T-helper 2 cell treated with Interferon-gamma antibody and Interleukin-4, amounts not matched to agents 5 μg/mL and 100 μg/mL, for 36 hours (primary cell): Measurements from ENCODE around the gene MYD88.

Experiments used
- DNase-seq: peaks from one replicate; pipeline ENCODE4 v3.0.0; 2021; ENCODE audit warnings: low spot score
- H3K27ac Mint-ChIP-seq: one replicate; pipeline ENCODE4 v1.8.0; 2021; ENCODE audit warnings: mild to moderate bottlenecking, mixed read lengths
- H3K27me3 Mint-ChIP-seq: one replicate; pipeline ENCODE4 v1.8.0; 2021; ENCODE audit warnings: low read depth, mixed read lengths
- H3K36me3 Mint-ChIP-seq: one replicate; pipeline ENCODE4 v1.8.0; 2021; ENCODE audit warnings: low read depth, mixed read lengths
- H3K4me1 Mint-ChIP-seq: one replicate; pipeline ENCODE4 v1.8.0; 2021; ENCODE audit warnings: low read depth, mixed read lengths
- H3K4me3 Mint-ChIP-seq: one replicate; pipeline ENCODE4 v1.8.0; 2022; ENCODE audit warnings: mild to moderate bottlenecking, moderate library complexity, mixed read lengths
- H3K9me3 Mint-ChIP-seq: one replicate; pipeline ENCODE4 v1.8.0; 2021; ENCODE audit warnings: mixed read lengths

The MYD88 gene

GRCh38 chr3:38117748-38118420 is 20.6 kb upstream of the MYD88 start:
- H3K4me1 Mint-ChIP-seq, result peaks cover 5% of the 10 kb centered on the region
- DNase-seq, result peak; percentile 63
- H3K36me3 Mint-ChIP-seq, result peaks cover 13% of the 10 kb centered on the region
- H3K4me3 Mint-ChIP-seq, result no peak overlapping the region
- no peaks in the 10 kb centered on the region for H3K27me3 Mint-ChIP-seq
- H3K9me3 Mint-ChIP-seq, result no peaks in the 10 kb centered on the region
- H3K27ac Mint-ChIP-seq, result peak overlapping the region; percentile 31

- no peak for DNase-seq
- peaks cover 17% of the 10 kb centered on the region for H3K36me3 Mint-ChIP-seq
- H3K27ac Mint-ChIP-seq, result no peak overlapping the region
- peaks cover 5% of the 10 kb centered on the region for H3K4me1 Mint-ChIP-seq
- no peaks in the 10 kb centered on the region for H3K27me3 Mint-ChIP-seq
- H3K4me3 Mint-ChIP-seq, result no peak overlapping the region
- no peaks in the 10 kb centered on the region for H3K9me3 Mint-ChIP-seq
Observed at GRCh38 chr3:38118421-38119247, 19.8 kb upstream of the MYD88 start.

- Mint-ChIP-seq H3K4me3 (no peak overlapping the region), H3K27ac (no peak overlapping the region), H3K27me3 (no peaks in the 10 kb centered on the region)
Observed at GRCh38 chr3:38119248-38119544, 19.3 kb upstream of the MYD88 start.

GRCh38 chr3:38119821-38120692 is 18.4 kb upstream of the MYD88 start:
- Mint-ChIP-seq H3K27ac (no peak overlapping the region), H3K4me3 (no peak overlapping the region), H3K36me3 (peaks cover 27% of the 10 kb centered on the region), H3K9me3 (no peaks in the 10 kb centered on the region), H3K27me3 (no peaks in the 10 kb centered on the region), H3K4me1 (peaks cover 5% of the 10 kb centered on the region)
- no peak for DNase-seq

More at GRCh38 chr3:38119248-38119544, 19.3 kb upstream of the MYD88 start:
- DNase-seq, result no peak
- Mint-ChIP-seq H3K36me3 (peaks cover 21% of the 10 kb centered on the region), H3K9me3 (no peaks in the 10 kb centered on the region), H3K4me1 (peaks cover 5% of the 10 kb centered on the region)

- no peaks in the 10 kb centered on the region for H3K9me3 Mint-ChIP-seq
- peaks cover 5% of the 10 kb centered on the region for H3K4me1 Mint-ChIP-seq
- no peaks in the 10 kb centered on the region for H3K27me3 Mint-ChIP-seq
- H3K36me3 Mint-ChIP-seq, result peaks cover 35% of the 10 kb centered on the region
- no peak for DNase-seq
- H3K27ac Mint-ChIP-seq, result no peak overlapping the region
- H3K4me3 Mint-ChIP-seq, result no peak overlapping the region
Observed at GRCh38 chr3:38120693-38121450, 17.6 kb upstream of the MYD88 start.

- peaks cover 38% of the 10 kb centered on the region for H3K36me3 Mint-ChIP-seq
Observed at GRCh38 chr3:38121451-38121831, 17.0 kb upstream of the MYD88 start.

GRCh38 chr3:38121832-38122461 is 16.5 kb upstream of the MYD88 start:
- Mint-ChIP-seq H3K4me1 (peaks cover 5% of the 10 kb centered on the region), H3K27ac (no peak overlapping the region), H3K36me3 (peaks cover 42% of the 10 kb centered on the region), H3K9me3 (no peaks in the 10 kb centered on the region), H3K27me3 (no peaks in the 10 kb centered on the region), H3K4me3 (no peak overlapping the region)
- no peak for DNase-seq

More at GRCh38 chr3:38121451-38121831, 17.0 kb upstream of the MYD88 start:
- Mint-ChIP-seq H3K27me3 (no peaks in the 10 kb centered on the region), H3K27ac (no peak overlapping the region), H3K9me3 (no peaks in the 10 kb centered on the region), H3K4me1 (peaks cover 5% of the 10 kb centered on the region), H3K4me3 (no peak overlapping the region)
- no peak for DNase-seq

GRCh38 chr3:38122712-38123290 is 15.7 kb upstream of the MYD88 start:
- no peak overlapping the region for H3K4me3 Mint-ChIP-seq
- H3K27me3 Mint-ChIP-seq, result no peaks in the 10 kb centered on the region
- H3K36me3 Mint-ChIP-seq, result peaks cover 51% of the 10 kb centered on the region
- H3K9me3 Mint-ChIP-seq, result no peaks in the 10 kb centered on the region
- DNase-seq, result no peak
- no peak overlapping the region for H3K27ac Mint-ChIP-seq
- H3K4me1 Mint-ChIP-seq, result peaks cover 5% of the 10 kb centered on the region

- no peak overlapping the region for H3K4me3 Mint-ChIP-seq
- no peak overlapping the region for H3K27ac Mint-ChIP-seq
- peaks cover 59% of the 10 kb centered on the region for H3K36me3 Mint-ChIP-seq
- no peaks in the 10 kb centered on the region for H3K9me3 Mint-ChIP-seq
- H3K4me1 Mint-ChIP-seq, result peaks cover 4% of the 10 kb centered on the region
- no peak for DNase-seq
- H3K27me3 Mint-ChIP-seq, result no peaks in the 10 kb centered on the region
Observed at GRCh38 chr3:38124324-38125122, 13.9 kb upstream of the MYD88 start.

- Mint-ChIP-seq H3K4me1 (peaks cover 7% of the 10 kb centered on the region), H3K4me3 (no peak overlapping the region), H3K9me3 (no peaks in the 10 kb centered on the region), H3K27me3 (no peaks in the 10 kb centered on the region), H3K36me3 (peaks cover 59% of the 10 kb centered on the region), H3K27ac (no peak overlapping the region)
- DNase-seq, result no peak
Observed at GRCh38 chr3:38125305-38126120, 12.9 kb upstream of the MYD88 start.

GRCh38 chr3:38126121-38126892 is 12.2 kb upstream of the MYD88 start:
- no peak for DNase-seq
- Mint-ChIP-seq H3K27ac (no peak overlapping the region), H3K27me3 (no peaks in the 10 kb centered on the region), H3K4me3 (no peak overlapping the region), H3K36me3 (peaks cover 63% of the 10 kb centered on the region), H3K4me1 (peaks cover 8% of the 10 kb centered on the region), H3K9me3 (no peaks in the 10 kb centered on the region)
